ENCODE data around the gene RDH14.

DNA sequence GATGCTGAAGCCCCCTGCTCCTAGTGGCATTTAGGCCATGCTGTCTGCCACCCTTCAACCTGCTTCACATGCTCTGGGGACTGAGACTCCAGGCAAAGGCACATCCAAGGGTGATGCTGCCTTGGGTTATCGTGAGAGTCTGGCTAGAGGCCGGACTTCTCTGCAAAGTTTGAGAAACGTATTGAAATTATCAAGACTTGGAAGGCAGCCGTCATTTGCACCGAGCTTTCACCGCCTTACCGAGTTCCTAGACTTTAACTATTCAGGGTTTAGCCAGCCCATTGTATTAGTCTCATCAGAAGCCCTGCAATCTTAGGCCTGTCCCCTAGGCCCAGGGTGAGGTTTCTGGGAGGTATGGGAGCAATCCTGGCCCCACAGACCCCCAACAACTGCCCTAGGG lies 34.0 kb downstream of the RDH14 start:
- TF ChIP-seq CTCF (conservative IDR thresholded peaks at IDR 0.05; ENCODE audit: low read depth, low read length), result no peak
- no peak for TF ChIP-seq MXI1 (IDR thresholded peaks at IDR 0.05; ENCODE audit: borderline replicate concordance, low read depth, low read length)
- no peak for TF ChIP-seq RAD21 (IDR thresholded peaks at IDR 0.05; ENCODE audit: low read length)
- TF ChIP-seq POLR2A (IDR thresholded peaks at IDR 0.05; ENCODE audit: low read depth, low read length), result no peak
- TF ChIP-seq MAFK (IDR thresholded peaks at IDR 0.05; ENCODE audit: low read depth, low read length), result no peak
- no peak for TF ChIP-seq CHD1 (IDR thresholded peaks at IDR 0.05; ENCODE audit: low read depth, low read length)
- no peak for TF ChIP-seq CEBPB (IDR thresholded peaks at IDR 0.05; ENCODE audit: low read depth, low read length)
- TF ChIP-seq SMC3 (IDR thresholded peaks at IDR 0.05; ENCODE audit: low read depth, low read length), result no peak

All from IMR-90 (cell line).